VCaP (cell line): ENCODE data around the gene ABCC1.

Source experiments
- H3K27ac ChIP-seq: fragments of 450-650 bp; 2 replicates; pipeline ENCODE4 v1.5.1; 2017
- TF ChIP-seq, protein P1 (sequence below): fragments of 450-650 bp; conservative IDR thresholded peaks from 2 replicates; pipeline ENCODE4 v1.5.1; 2017; ENCODE audit warnings: mild to moderate bottlenecking, moderate library complexity

ABCC1 gene

DNA sequence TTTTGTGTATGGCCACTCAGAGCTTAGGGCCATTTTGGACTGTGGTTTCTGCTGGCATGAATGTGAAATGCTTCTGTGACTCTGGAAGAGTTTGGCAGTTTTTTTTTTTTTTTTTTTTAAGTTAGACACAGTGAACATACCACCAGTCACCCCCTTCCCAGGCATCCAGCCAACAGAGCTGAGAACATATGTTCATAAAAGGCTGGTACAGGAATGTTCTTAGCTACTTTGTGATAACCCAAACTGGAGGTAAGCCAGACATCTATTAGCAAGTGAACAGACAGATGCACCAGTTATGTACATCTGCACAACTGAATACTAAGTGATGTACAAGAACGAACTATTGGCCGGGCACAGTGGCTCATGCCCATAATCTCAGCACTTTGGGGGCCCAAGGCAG is 92.7 kb downstream of the ABCC1 start:
- TF ChIP-seq, protein P1, sequence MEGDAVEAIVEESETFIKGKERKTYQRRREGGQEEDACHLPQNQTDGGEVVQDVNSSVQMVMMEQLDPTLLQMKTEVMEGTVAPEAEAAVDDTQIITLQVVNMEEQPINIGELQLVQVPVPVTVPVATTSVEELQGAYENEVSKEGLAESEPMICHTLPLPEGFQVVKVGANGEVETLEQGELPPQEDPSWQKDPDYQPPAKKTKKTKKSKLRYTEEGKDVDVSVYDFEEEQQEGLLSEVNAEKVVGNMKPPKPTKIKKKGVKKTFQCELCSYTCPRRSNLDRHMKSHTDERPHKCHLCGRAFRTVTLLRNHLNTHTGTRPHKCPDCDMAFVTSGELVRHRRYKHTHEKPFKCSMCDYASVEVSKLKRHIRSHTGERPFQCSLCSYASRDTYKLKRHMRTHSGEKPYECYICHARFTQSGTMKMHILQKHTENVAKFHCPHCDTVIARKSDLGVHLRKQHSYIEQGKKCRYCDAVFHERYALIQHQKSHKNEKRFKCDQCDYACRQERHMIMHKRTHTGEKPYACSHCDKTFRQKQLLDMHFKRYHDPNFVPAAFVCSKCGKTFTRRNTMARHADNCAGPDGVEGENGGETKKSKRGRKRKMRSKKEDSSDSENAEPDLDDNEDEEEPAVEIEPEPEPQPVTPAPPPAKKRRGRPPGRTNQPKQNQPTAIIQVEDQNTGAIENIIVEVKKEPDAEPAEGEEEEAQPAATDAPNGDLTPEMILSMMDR = no peak

DNA sequence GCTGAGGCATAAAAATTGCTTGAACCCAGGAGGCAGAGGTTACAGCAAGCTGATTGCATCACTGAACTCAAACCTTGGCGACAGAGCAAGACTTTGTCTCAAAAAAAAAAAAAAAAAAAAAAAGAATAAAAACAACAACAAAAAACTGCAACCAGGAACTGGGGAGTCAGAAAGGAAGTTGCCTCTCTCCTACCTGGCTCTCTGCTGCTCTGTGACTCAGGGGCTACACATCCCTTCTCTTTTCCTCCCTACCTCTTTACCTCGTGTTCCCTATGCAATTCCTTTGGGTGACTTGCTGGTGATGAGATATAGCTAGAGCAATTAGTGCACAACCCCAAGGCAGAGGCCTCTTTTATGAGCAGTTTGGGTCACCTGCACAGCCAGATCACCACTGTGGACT is 95.9 kb downstream of the ABCC1 start:
- no peak overlapping the region for H3K27ac ChIP-seq

More for the DNA sequence above, 92.7 kb downstream of the ABCC1 start:
- peak overlapping the region; percentile 76 for H3K27ac ChIP-seq

DNA sequence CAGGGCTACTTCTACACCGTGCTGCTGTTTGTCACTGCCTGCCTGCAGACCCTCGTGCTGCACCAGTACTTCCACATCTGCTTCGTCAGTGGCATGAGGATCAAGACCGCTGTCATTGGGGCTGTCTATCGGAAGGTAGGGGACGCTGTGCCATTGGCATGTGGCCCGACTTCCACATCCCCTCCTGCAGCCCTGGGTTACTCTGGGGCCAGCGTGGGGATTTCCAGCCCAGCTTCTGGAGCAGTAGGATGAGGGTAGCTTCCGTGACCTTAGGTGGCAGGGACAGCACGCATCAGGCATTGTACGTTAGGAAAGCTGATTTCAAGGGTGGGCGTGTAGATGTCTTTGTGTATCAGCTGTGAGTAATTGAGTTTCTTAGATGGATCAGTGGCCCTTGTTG is 96.5 kb downstream of the ABCC1 start:
- no peak overlapping the region for H3K27ac ChIP-seq
- TF ChIP-seq, protein P1 = no peak

More for the DNA sequence above, 95.9 kb downstream of the ABCC1 start:
- TF ChIP-seq, protein P1 = no peak

DNA sequence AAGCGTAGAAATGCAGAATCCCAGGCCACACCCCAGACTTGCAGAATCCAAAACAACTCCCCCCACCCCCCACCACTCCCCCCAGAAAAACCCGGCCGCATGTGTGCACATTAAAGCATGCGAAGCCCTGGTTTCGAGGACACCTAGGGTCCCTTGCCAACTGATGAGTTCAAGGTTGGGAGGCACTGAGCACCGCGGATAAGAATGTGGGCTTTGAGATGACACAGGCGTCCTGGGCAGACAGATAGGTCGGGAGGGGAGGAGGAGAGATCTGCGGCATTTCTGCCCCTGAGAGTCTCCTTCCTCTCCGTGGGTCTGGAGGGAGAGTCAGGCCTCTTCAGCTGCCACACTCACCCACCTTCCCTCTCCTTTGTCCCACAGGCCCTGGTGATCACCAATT is 98.3 kb downstream of the ABCC1 start:
- H3K27ac ChIP-seq = no peak overlapping the region
- TF ChIP-seq, protein P1 = no peak

DNA sequence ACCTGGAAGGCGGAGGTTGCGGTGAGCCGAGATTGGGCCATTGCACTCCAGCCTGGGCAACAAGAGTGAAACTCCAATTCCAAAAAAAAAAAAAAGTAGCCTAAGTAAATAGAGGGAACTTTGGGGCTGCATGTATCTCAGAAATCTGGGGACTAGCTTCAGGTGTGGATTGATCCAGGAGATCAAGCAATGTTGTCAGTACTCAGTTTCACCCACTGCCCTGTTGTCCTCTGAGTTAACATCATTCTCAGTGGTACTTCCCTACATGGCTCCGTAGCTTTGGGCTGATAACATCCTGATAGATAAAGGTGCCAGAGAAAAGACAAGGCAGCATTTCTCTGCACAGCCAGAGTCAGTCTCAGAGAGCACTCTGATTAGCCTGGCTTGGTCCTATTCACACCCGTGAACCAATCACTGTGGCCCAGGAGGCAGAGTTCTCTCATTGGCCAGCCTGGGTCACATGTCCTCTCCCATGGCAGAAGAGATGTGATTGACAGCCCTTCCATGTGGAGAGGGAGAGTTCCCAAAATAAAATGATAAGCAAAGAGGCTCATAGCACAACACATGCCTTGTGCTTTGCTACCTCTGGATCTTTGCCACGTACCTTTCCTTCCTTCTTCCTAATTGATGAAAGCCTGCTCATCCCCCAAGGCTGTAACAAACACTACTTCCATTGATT is 99.6 kb downstream of the ABCC1 start:
- no peak overlapping the region for H3K27ac ChIP-seq

DNA sequence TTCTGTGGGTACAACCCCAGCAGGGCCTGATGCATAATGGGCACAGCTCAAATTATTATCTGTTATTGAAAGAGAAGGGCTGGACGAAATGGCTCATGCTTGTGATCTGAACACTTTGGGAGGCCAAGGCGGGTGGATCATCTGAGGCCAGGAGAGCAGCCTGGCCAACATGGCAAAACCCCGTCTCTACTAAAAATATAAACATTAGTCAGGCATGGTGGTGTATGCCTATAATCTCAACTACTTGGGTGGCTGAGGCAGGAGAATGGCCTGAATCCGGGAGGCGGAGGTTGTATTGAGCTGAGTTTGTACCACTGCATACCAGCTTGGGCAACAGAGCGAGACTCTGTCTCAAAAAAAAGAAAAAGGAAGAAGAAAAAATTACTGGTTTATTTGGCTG is 100.7 kb downstream of the ABCC1 start:
- TF ChIP-seq, protein P1 = no peak
- H3K27ac ChIP-seq = no peak overlapping the region

More for the DNA sequence above, 99.6 kb downstream of the ABCC1 start:
- TF ChIP-seq, protein P1 = no peak

DNA sequence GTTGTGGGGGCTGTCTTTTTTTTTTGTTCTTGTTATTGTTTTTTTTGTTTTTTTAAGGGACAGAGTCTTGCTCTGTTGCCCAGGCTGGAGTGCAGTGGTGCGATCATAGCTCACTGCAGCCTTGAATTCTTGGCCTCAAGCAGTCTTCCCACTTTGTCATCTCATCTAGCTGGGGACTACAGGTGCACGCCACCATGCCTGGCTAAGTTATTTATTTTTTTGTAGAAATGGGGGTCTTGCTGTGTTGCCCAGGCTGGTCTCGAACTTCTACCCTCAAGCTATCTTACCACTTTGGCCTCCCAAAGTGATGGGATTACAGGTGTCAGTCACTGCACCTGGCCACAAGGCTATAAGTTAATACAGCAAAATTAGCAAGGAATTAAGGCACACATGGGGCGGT is 101.7 kb downstream of the ABCC1 start:
- H3K27ac ChIP-seq = no peak overlapping the region
- TF ChIP-seq, protein P1 = no peak
